CD4-positive, alpha-beta T cell (primary cell): ENCODE data around the gene MPO. TPM values are rescaled to one million over a fixed set of nuclear protein-coding genes. Genes with fewer than 3 reads are reported as not detected.

ENCODE experiments used
- ATAC-seq: fragments of 200-7000 bp; cut with Tn5 transposase; one replicate; pipeline ENCODE4 v1.10.0; 2022; ENCODE audit warnings: mild to moderate bottlenecking; ENCODE audit not compliant: poor library complexity
- CTCF ChIA-PET: fragments of 350-600 bp; sonication (Branson Sonifier 250); formaldehyde crosslinking; loops from one replicate; lab custom pipeline; 2021; ENCODE audit warnings: antibody characterized with exemption, inconsistent platforms; lab: Charles Lee
- POLR2A ChIA-PET: fragments of 350-600 bp; sonication (Branson Sonifier 250); formaldehyde crosslinking; loops from one replicate; lab custom pipeline; 2021; ENCODE audit warnings: antibody characterized with exemption, inconsistent platforms; lab: Charles Lee
- DNase-seq, 14 experiments: peaks; one replicate each; pipeline ENCODE4 v3.0.0-alpha.2; 2013 to 2020; ENCODE audit warnings: mixed read lengths in 2 of 14
- H3K27ac ChIP-seq, 2 donors: one replicate each; pipeline versions ENCODE4 v1.5.1 to v1.7.0; 2013; ENCODE audit warnings: low read length in 2 of 2, low read depth in 1 of 2, mild to moderate bottlenecking in 1 of 2
- H3K27me3 ChIP-seq, 2 experiments: 1 replicate in 1 of 2; 2 replicates in 1 of 2; pipeline versions ENCODE4 v1.6.1 to v1.7.0; 2013; ENCODE audit warnings: low read length in 2 of 2, control low read depth in 1 of 2, mild to moderate bottlenecking in 1 of 2, moderate library complexity in 1 of 2; ENCODE audit not compliant: insufficient read depth in 2 of 2, control insufficient read depth in 1 of 2
- H3K36me3 ChIP-seq: one replicate; pipeline ENCODE4 v1.6.1; 2013; ENCODE audit warnings: low read length, control low read depth; ENCODE audit not compliant: insufficient read depth
- H3K4me1 ChIP-seq: one replicate; pipeline ENCODE4 v1.6.1; 2013; ENCODE audit warnings: low read length, control low read depth; ENCODE audit not compliant: insufficient read depth
- H3K4me3 ChIP-seq: one replicate; pipeline ENCODE4 v1.5.1; 2013; ENCODE audit warnings: mild to moderate bottlenecking, low read length, moderate library complexity
- H3K9me3 ChIP-seq, 2 experiments: 1 replicate in 1 of 2; 2 replicates in 1 of 2; pipeline versions ENCODE4 v1.6.1 to v1.7.0; 2013; ENCODE audit warnings: low read length in 2 of 2, mild to moderate bottlenecking in 2 of 2, control low read depth in 1 of 2, moderate library complexity in 1 of 2; ENCODE audit not compliant: control insufficient read depth in 1 of 2, insufficient read depth in 1 of 2
- H3K27ac Mint-ChIP-seq: one replicate; pipeline ENCODE4 v1.8.0; 2020; ENCODE audit warnings: mixed read lengths
- H3K27me3 Mint-ChIP-seq: one replicate; pipeline ENCODE4 v1.8.0; 2021; ENCODE audit warnings: mixed read lengths
- H3K36me3 Mint-ChIP-seq: one replicate; pipeline ENCODE4 v1.8.0; 2021; ENCODE audit warnings: low read depth, mixed read lengths
- H3K4me1 Mint-ChIP-seq: one replicate; pipeline ENCODE4 v1.8.0; 2021; ENCODE audit warnings: low read depth, mixed read lengths
- H3K4me3 Mint-ChIP-seq: one replicate; pipeline ENCODE4 v1.8.0; 2020; ENCODE audit warnings: mild to moderate bottlenecking, mixed read lengths
- H3K9me3 Mint-ChIP-seq: one replicate; pipeline ENCODE4 v1.8.0; 2020; ENCODE audit warnings: mixed read lengths
- intact Hi-C, 2 experiments: fragments of 100-400 bp; cut with DNase I in 1 of 2; cut with micrococcal nuclease in 1 of 2; formaldehyde crosslinking; loops; one replicate each; pipeline versions ENCODE4 v1.15.1 to v1.9.0; 2023 to 2025; cut with DNase I, micrococcal nuclease
- total RNA-seq, 174 experiments: library from RNA in 2 of 174; stranded (reverse) in 2 of 174; gene quantifications; one replicate each; pipeline ENCODE4 v1.2.3 and lab custom pipeline; 2021 to 2026
- TF ChIP-seq, protein P1 (sequence below): fragments of 200-600 bp; IDR thresholded peaks from one replicate; pipeline ENCODE4 v1.8.0; 2022; ENCODE audit warnings: antibody characterized with exemption, mild to moderate bottlenecking

The MPO gene
- total RNA-seq, 2 experiments from 2014 or later: 0.77 TPM; not detected in 1

DNA sequence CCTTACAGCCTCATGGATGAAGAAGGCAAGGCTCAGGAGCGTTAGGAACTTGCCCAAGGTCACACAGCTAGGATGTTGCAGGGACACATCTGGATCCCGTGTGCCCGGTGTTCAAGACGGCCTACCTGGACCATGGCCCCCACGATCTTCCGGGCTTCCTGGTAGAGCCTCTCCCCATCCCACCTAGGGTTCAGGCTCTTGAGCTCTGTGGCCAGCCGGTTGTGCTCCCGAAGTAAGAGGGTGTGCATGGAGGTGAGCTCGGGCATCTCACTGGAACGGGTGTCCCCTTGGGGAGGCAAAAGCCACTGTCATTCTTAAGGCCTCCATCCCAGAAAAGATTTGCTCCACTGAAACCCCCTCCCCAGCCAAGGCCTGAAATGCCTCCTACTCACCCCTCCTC is 5.3 kb downstream of the MPO start:
- Mint-ChIP-seq H3K27me3 (peaks cover 34% of the 10 kb centered on the region), H3K4me3 (no peak overlapping the region), H3K36me3 (no peaks in the 10 kb centered on the region), H3K4me1 (peaks cover 4% of the 10 kb centered on the region), H3K9me3 (no peaks in the 10 kb centered on the region), H3K27ac (no peak overlapping the region)
- Histone ChIP-seq H3K27me3 (no peaks in the 10 kb centered on the region), H3K4me1 (peaks cover 6% of the 10 kb centered on the region), H3K4me3 (no peak overlapping the region), H3K9me3 (no peaks in the 10 kb centered on the region), H3K36me3 (no peaks in the 10 kb centered on the region), H3K27ac (no peak overlapping the region)
- TF ChIP-seq, protein P1, sequence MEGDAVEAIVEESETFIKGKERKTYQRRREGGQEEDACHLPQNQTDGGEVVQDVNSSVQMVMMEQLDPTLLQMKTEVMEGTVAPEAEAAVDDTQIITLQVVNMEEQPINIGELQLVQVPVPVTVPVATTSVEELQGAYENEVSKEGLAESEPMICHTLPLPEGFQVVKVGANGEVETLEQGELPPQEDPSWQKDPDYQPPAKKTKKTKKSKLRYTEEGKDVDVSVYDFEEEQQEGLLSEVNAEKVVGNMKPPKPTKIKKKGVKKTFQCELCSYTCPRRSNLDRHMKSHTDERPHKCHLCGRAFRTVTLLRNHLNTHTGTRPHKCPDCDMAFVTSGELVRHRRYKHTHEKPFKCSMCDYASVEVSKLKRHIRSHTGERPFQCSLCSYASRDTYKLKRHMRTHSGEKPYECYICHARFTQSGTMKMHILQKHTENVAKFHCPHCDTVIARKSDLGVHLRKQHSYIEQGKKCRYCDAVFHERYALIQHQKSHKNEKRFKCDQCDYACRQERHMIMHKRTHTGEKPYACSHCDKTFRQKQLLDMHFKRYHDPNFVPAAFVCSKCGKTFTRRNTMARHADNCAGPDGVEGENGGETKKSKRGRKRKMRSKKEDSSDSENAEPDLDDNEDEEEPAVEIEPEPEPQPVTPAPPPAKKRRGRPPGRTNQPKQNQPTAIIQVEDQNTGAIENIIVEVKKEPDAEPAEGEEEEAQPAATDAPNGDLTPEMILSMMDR: no peak
- ATAC-seq: no peak
- intact Hi-C loops: no loop called here
- POLR2A ChIA-PET: no interaction called here
- CTCF ChIA-PET: no interaction called here
- no peak for DNase-seq

DNA sequence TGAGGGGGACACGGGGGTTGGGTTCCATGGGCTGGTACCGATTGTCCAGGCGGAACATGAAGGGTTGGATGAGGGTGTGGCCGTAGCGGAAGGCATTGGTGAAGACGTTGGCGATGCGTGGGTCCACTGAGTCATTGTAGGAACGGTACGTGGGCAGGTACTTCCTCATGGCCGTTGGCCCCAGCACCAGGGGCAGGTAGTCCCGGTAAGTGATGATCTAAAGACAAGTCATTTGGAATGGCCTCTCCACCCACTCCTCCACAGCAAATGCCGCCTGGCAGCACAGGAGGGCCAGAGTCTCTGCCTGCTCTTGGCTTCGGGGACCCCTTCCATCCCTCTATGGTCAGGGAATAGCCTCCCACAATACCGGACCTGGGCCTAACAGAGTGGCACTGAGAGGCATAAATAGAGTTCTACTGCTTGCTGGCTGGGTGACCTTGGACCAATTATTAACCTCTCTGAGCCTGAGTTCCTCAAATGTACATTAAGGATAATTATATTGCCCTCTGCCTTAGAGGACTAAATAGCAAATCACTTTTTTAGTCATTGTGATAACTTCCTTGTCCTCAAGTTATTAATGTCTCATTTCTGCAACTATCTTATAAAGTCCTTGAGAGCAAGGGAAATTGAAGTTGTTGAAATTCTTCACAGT is 7.2 kb downstream of the MPO start:
- ChIA-PET CTCF (no interaction called here), POLR2A (no interaction called here)
- H3K4me1 ChIP-seq: no peaks in the 10 kb centered on the region
- H3K27ac ChIP-seq: no peak overlapping the region
- TF ChIP-seq, protein P1: no peak
- H3K4me3 ChIP-seq: no peak overlapping the region
- H3K9me3 ChIP-seq: no peaks in the 10 kb centered on the region
- no peaks in the 10 kb centered on the region for H3K9me3 Mint-ChIP-seq
- no peak for ATAC-seq
- H3K27me3 ChIP-seq: no peaks in the 10 kb centered on the region
- H3K4me1 Mint-ChIP-seq: no peaks in the 10 kb centered on the region
- peaks cover 20% of the 10 kb centered on the region for H3K27me3 Mint-ChIP-seq
- no peak overlapping the region for H3K4me3 Mint-ChIP-seq
- no peak overlapping the region for H3K27ac Mint-ChIP-seq
- DNase-seq: no peak
- H3K36me3 Mint-ChIP-seq: no peaks in the 10 kb centered on the region
- no peaks in the 10 kb centered on the region for H3K36me3 ChIP-seq
- intact Hi-C loops: no loop called here

DNA sequence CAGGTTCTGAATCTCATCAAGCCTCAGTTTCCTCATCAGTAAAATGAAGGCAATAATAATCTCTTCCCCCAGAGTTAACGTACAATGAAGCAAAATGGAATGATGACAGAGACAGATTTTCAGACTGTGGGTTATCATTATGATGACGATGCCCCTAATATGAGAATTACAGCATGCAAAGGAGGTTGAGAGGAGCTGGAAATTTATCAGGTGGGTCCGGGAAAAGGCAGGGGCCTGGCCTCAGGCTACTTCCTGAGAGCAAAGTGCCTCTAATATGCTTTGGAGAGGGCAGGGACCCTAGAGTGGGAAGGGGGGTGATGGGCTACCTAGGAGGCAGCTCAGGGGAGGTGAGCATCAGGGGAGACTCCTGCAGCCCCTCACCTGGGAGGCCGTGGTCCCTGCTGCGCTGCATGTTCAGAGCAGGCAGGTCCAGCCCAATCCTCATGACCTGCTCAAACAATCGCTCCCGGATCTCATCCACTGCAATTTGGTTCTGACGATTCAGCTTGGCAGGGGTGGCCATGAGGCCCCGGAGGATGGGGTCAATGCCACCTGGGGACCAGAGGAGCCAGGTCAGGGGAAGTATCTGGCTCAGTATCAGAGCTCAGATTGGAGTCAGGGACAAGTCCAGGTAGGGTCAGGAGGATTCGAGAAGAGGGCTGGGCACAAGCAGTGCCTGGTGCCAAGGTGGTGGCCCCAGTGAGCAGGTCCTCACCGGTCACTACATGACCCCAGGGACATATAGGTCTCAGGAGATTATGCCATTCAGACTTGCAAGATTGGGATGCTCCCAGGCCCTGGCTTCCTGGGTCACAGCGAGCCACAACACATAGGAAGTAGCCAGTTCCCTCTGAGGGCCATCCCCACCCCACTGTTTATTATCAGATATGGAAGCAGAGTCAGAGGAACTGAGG is 8.1 kb downstream of the MPO start:
- Mint-ChIP-seq H3K36me3 (no peaks in the 10 kb centered on the region), H3K9me3 (no peaks in the 10 kb centered on the region), H3K4me1 (no peaks in the 10 kb centered on the region), H3K4me3 (no peak overlapping the region), H3K27ac (no peak overlapping the region), H3K27me3 (peaks cover 17% of the 10 kb centered on the region)
- no peak for DNase-seq
- no peak overlapping the region for H3K27ac ChIP-seq
- H3K9me3 ChIP-seq: no peaks in the 10 kb centered on the region
- ATAC-seq: no peak
- H3K36me3 ChIP-seq: no peaks in the 10 kb centered on the region
- ChIA-PET CTCF (interaction anchor here (0.6 kb wide), 1 partner anchor 1452 kb away, joined by 3 read pairs; no protein-coding TSS in a partner anchor), POLR2A (no interaction called here)
- intact Hi-C loops: no loop called here
- H3K27me3 ChIP-seq: peaks cover 0 to under 1% of the 10 kb centered on the region in 2 experiments
- no peak overlapping the region for H3K4me3 ChIP-seq
- TF ChIP-seq, protein P1: no peak
- no peaks in the 10 kb centered on the region for H3K4me1 ChIP-seq
